Neural cell (in vitro differentiated cells): ENCODE measurements around the gene CTPS2.

Experiments
- POLR2AphosphoS5 ChIP-seq: IDR thresholded peaks from 2 replicates; pipeline ENCODE4 v1.6.1; 2012
- TAF1 ChIP-seq: IDR thresholded peaks from 2 replicates; pipeline ENCODE4 v1.6.1; 2012; ENCODE audit warnings: low read depth

DNA sequence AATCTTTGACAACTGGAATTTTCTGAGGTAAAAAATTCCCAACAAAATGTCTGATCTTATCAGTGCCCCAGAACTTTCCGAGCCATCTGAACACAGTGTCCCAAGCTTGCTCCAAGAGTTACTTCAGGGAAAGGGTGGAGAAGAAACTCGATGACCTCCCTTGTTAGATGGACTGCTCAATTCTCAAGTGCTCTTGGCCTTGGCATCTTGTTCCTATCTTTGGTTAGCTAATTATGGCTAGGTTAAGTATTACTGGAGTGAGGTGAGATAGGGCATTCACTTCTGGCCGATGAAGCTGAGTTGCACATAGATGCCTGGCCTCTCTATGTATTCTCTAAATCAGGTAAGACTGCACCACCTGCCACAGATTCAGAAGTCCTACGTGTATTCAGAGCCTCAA, 71.6 kb downstream of the CTPS2 start:
- TF ChIP-seq POLR2AphosphoS5: no peak
- TF ChIP-seq TAF1: no peak
